HG03196 (cell line): ENCODE data around the gene RELB.
A peak's percentile ranks its signal among the peaks of the same experiment; 100 is the strongest.
"Not testable (repeated sequence)": the region's sequence is repeated elsewhere in the genome, so short reads cannot be mapped to it uniquely, and the experiment has no call there.

Experiments
- ATAC-seq: cut with Tn5 transposase; IDR thresholded peaks from one replicate; pipeline ENCODE4 v1.9.1; 2021; ENCODE audit not compliant: unreplicated experiment

Gene RELB, protein sequence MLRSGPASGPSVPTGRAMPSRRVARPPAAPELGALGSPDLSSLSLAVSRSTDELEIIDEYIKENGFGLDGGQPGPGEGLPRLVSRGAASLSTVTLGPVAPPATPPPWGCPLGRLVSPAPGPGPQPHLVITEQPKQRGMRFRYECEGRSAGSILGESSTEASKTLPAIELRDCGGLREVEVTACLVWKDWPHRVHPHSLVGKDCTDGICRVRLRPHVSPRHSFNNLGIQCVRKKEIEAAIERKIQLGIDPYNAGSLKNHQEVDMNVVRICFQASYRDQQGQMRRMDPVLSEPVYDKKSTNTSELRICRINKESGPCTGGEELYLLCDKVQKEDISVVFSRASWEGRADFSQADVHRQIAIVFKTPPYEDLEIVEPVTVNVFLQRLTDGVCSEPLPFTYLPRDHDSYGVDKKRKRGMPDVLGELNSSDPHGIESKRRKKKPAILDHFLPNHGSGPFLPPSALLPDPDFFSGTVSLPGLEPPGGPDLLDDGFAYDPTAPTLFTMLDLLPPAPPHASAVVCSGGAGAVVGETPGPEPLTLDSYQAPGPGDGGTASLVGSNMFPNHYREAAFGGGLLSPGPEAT

DNA sequence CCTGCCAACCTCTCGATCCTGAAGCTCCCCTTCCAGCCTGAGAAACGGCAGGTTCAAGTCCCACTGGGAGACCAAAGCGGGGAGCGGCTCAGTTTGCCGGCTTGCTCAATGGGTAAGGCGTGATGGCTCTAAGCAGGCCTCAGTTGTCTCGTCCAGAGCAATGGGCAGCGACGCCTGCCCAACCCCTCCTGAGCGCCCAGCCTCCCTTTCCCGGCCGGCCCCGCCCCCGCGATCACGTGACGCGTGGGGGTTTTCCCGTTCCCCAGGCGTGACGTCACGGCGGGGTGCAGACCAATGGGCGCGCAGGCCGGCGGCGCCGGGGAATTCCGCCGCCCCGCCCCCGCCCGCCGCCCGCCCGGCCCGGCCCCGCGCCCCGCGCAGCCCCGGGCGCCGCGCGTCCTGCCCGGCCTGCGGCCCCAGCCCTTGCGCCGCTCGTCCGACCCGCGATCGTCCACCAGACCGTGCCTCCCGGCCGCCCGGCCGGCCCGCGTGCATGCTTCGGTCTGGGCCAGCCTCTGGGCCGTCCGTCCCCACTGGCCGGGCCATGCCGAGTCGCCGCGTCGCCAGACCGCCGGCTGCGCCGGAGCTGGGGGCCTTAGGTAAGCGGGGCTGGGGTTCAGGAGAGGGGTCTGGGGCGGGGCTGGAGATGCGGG, at the start of gene RELB:
Gene RELB (plus strand): TSS at position 378 of the 653 bp plus-strand sequence. CDS start 116 bp downstream, at position 494.
- peak; percentile 55 for ATAC-seq

DNA sequence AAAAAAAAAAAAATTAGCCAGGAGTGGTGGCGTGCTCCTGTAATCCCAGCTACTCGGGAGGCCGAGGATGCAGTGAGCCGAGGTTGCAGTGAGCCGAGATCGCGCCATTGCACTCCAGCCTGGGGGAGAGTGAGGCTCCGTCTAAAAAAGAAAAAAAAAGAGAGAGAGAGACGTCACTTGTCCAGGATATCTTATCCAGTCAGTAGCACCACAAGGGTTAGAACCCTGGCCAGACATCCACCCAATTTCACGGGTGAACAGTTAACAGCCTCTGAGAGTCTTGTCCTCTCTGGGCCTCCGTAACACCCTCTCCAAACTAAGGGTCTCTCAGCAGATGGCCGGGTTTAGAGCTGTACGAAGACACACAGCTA, 47.0 kb upstream of the RELB start:
- ATAC-seq = no peak

DNA sequence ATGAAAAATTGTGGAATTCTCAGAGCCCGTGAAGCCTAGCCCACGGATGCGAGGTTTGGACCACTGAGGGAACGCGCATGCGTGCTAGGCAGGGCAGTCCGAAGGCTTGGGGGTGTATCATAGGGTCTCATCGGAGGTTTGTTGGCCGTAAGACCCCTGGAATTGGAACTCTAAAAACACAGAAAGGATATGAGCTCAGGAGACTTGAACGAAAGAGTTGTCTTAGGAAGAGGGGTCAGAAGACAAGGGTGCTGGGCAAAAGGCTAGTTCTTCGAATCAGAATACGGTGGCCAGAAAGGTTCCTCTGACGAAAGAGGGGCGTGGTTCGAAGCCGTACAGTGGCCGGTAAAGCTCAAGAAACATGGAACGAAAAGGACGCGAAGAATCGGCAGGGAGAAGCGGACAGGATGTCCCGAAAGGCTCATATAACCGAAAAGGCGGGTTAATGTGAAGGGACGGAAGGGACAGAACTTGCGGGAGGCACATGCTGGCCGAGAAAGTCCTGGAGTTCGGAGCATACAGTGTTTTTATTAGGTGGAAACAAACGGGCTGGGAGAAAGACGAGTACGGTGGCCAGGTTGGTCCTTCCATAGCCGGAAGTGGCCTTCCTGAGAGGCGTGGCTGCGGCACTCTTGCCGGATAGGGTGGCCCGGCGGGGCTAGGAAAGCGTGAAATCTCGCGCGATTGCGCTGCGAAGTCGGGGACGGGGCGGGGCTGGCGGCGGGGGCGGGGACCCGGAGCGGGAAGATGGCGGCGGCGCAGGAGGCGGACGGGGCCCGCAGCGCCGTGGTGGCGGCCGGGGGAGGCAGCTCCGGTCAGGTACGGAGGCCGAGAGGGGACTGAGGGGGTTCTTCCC, 46.4 kb upstream of the RELB start, which contains the start of gene CLPTM1:
Gene CLPTM1 (plus strand): TSS at position 732 of the 856 bp plus-strand sequence. CDS start 16 bp downstream, at position 748.
- ATAC-seq = peak; percentile 82

DNA sequence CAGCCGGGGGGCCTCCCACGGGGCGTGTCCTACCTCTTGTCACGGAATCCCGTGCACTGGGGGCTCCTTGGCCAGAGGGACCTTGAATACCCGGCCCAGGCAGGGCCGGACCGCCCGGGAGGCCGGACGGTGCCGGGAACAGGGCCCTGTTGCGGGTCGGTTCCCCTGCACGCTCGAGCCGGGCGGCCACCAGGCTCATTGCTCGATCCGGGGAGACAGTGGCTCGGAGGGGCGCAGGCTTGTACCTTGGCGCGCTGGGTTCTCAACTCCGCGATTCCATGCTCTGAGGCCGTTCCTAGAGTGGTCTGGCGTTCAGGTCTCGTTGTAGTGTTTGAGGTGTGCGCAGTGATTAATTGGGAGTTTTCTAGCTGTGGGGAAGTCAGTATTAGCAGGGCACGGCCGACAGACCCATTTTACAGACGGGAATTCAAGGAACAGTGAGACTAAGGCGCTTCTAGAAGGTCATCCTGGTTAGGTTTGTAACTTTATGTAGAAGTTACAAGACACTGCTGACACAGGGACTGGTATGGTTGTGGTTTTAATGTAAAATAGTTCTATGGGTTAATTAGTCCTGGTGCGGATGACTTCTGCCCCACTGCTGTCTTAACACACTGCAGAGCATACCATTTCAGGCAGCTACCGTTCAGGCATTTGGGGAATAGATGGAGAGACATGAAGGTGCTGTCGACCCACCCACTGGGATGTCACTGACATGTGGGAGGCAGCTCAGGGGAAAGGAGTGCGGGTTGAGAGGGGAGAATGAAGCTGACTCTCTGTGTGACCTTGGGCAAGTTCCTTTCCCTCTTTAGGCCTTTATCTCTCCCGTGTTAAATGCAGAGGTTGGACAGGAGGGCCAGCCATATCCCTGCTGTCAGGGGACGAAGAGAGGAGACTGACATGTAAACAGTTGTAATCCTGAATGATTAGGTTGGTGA, 45.5 kb upstream of the RELB start:
- ATAC-seq = peak; percentile 6

DNA sequence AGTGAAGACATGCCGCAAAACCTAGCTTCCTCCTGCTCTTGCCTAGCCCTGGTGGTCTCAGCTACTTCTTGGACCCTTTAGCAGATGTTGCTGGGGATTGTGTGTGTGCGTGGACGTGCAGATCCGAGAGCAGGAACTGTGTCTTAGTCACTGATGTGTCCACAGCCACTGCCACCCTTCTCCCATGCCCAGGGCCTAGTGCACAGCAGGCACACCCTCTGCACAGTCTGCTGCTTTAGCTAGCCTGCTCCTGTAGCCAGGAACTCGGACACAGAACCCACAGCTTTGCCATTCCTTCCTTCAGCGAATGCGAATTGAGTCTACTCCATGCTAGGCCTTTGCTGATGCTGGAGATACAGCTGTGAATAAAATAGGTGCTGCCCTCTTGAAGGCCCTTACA, 43.7 kb upstream of the RELB start:
- no peak for ATAC-seq

DNA sequence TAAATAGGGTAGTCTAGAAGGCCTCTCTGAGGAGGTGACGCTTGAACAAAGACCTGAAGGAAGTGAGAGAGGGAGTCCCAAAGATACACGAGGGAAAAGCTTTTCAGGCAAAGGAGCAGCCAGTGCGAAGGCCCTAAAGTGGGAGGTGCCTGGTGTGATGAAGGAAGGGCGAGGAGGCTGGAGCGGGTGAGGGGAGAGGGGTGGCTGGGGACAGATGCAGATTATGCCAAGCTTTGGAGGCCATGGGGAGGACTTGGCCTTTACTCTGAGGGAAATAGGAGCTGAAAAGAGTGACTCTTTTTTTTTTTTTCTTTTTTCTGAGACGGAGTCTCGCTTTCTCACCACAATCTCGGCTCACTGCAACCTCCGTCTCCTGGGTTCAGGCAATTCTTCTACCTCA, 43.2 kb upstream of the RELB start:
- no peak for ATAC-seq

DNA sequence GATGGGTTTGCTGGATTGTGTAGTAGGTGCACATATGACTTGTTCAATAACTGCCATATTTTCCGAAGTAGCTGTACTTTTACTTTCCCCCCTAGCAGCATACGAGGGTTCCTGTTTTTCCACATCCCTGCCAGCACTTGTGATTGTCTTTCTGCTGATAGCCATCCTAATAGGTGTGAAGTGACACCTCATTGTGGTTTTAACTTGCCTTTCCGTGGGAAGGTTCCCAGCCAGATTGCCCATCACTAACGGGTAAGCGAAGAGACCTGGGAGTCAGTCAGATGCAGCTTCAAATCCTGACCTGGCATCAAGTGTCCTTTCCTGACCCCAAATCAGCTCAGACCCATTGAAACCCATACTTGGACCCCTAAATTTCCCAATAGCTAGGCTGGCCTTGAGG, 41.6 kb upstream of the RELB start:
- ATAC-seq = no peak

DNA sequence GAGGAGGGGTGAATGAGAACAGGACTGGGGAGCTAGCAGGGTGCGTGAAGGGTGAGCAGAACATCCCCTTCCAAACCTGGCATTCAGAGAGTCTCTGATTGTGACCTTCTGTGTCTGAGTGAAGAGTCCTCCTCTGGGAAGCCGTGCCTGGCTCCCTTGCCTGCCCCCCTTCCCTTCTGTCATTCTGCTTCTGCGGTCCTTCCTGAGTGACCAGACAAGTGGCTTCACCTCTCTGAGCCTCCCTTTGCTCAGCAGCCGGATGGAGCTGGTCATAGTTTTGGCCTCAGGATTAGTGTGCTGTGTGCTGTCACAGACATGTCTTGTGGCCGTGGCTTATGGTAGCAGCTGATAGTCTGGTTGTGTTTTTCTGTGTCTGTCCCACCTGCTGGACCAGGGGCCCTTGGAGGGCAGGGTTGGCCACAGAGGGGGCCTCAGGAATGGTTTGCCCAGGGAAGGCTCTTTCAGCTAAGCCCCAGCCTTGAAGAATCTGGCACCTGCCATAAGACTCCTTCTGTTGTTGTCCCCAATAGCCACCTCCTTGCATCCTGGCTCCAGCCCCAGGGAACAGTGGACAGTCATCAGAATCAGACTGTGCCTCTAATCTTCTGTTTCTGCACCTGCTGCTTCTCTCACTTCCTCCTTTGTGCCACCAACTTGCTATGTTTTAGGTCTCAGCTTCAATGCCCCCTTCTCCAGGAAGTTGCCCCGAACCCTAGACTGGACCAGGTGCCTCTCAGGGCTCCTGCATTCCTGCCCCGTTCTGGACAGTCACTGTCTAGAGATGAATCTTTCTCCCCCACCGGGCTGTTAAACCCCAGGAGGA, 40.1 kb upstream of the RELB start:
- ATAC-seq = no peak

DNA sequence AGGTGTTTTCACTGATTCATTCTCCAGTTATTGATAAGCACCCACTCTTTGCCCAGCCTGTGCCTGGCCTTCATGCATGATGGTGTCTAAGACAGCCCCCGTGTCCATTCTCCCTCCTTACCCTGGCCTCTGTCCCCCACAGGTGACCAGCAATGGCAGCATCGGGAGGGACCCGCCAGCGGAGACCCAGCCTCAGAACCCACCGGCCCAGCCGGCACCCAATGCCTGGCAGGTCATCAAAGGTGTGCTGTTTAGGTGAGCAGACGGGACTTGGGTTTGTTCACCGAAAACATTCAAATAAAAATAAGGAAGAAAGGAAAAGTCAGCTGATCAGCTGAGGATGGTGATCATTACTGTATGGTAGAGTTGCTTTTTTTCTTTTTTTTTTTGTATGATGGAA, 39.4 kb upstream of the RELB start:
- ATAC-seq = no peak

DNA sequence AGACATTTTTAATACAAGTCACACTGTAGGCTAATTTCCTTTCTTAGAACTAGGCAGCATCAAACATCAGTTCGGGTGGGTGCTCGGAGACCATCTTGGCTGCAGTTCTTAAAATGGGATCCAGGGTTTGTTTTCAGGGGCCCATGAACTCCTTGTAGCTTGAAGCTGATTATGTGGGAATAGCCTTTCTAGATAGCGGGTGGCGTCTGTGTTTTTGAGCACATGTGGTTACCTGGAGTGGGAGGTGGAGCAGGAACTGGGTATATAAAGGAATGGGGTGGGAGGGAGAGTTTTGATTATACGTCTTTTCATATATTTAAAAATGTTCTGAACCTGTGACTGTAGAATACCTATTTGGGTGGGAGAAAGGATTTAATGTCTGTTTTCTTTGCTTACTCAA, 33.1 kb upstream of the RELB start:
- no peak for ATAC-seq

DNA sequence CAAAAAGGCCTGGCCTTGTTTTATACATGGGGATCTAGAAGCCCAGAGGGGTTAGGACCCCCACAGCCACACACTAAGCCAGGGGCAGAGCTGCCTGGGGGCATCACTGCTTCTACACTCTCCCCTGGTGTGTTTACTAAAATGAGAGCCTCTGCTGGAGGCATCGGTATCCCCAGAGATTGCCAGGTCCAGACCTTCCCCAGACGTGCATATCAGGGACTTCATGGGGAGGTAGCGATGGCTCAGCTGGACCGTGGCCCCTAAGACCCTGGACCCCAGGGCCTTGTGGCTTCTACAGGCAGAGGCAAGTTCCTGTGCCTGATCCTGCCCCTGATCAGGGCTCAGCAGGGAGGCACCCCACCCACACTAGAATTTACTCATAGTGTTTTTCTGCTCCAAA, 32.6 kb upstream of the RELB start:
- ATAC-seq = no peak

DNA sequence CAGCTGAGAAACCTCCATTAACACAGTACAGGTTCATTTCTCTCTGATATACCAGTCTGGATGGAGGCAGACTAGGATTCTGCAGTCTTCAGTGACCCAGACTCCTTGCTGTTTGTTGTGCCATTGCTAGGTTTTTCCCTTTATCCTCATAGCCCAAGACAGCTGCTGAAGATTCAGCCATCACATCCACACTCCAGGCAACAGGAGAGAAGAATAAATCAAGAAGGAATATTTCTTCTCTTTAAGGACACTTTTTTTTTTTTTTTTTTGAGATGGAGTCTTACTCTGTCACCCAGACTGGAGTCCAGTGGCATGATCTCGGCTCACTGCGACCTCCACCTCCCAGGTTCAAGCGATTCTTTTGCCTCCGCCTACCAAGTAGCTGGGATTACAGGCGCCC, 31.8 kb upstream of the RELB start:
- ATAC-seq = no peak

DNA sequence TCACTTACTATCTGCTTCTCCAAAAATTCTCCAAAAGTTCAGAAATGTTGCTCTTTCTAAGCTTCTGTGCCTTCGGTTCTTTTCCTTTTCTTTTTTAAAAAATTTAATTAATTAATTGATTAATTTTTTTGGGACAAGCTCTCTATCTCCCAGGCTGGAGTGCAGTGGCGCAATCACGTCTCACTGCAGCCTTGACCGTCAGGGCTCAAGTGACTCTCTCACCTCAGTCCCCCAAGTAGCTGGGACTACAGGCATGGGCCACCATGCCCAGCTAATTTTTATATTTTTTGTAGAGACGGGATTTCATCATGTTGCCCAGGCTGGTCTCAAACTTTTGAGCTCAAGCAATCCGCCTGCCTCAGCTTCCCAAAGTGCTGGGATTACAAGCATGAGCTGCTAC, 29.8 kb upstream of the RELB start:
- not testable (repeated sequence) for ATAC-seq

DNA sequence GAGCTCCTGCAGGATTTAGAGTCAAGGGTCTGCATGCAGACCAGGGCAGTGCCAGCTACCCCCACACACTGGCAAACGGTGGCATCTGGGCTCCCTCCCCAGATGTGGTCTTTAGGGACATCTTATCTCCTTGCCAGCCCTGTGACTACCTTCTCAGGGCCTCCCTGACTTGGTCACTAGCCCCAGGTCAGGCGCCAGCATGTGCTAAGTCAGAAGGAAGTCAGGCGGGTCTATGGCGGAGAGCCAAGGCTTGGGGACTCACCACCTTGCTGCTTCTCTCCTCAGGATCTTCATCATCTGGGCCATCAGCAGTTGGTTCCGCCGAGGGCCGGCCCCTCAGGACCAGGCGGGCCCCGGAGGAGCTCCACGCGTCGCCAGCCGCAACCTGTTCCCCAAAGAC, 28.5 kb upstream of the RELB start:
- ATAC-seq = no peak

DNA sequence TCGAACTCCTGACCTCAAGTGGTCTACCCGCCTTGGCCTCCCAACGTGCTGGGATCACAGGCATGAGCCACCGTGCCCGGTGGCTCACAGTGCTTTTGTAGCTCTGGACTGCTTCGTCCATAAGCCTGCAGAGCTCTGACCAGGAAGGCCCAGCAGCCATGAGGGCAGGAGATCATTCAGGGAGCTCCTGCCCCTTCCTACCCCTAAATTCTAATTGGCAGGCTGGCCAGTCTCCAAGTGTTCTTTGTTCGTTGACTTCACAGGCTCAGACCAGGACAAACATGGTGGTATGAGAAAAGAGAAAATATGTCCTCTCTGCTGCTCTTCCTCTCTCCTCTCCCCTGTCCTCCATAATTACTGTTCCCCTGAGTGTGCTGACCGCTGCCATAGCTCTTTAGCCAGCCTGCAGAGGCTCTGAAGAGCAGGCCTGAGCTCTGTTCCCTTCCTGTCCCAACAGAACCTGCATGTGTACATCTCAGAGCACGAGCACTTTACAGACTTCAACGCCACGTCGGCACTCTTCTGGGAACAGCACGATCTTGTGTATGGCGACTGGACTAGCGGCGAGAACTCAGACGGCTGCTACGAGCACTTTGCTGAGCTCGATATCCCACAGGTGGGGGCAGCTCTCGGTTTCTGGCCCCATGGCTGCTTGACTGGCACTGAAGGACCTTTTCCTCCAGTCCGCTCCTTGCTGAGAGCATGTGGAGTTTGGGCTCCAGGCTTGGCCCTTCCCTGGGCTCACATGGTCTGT, 27.1 kb upstream of the RELB start:
- no peak for ATAC-seq

DNA sequence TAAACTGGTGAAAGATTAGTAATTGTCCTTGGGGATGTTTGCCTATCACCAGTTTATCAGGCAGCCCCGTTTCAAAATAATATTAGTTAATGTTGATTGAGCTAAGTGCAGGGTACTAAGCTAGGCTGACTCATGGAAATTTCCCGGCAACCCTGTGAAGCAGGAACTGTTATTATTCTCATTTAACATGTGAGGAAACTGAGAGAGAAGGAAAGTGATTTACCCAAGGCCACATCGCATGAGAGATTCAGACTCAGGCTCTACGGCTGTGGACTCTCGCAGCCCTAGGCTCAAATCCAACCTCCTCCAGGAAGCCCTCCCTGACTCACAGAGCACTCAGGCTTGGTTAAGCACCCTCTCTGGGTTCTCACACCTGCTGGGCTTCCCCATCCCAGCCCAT, 26.4 kb upstream of the RELB start:
- ATAC-seq = no peak

DNA sequence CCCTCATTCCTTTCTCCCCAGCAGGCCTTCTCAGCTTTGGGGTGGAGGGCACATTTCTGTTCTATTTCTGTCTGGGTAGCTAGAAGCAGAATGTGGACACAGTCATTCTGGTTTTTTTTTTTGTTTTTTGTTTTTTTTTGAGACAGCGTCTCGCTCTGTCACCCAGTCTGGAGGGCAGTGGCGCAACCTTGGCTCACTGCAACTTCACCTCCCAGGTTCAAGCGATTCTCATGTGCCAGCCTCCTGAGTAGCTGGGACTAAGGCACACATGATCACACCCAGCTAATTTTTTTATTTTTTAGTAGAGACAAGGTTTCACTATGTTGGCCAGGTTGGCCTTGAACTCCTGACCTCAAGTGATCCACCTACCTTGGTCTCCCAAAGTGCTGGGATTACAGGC, 25.8 kb upstream of the RELB start:
- no peak for ATAC-seq

DNA sequence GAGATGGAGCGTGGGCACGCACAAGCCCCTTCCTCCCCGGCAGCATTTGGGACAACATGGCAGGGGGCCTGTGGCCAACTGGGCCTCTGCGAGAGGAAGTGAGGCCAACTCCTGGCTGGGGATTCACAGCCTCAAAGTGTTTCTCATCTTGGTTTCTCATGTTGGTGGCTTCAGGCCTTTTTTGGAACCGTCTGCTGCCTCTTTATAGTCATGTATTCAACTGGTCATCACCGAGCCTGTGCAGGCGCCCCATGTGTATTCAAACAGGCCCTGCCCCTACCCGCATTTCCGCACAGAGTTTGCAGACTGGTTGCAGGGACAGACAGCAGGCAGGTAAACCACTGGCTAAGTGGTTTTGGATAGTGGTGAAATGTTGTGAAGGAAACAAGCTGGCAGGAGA, 17.3 kb upstream of the RELB start:
- no peak for ATAC-seq

DNA sequence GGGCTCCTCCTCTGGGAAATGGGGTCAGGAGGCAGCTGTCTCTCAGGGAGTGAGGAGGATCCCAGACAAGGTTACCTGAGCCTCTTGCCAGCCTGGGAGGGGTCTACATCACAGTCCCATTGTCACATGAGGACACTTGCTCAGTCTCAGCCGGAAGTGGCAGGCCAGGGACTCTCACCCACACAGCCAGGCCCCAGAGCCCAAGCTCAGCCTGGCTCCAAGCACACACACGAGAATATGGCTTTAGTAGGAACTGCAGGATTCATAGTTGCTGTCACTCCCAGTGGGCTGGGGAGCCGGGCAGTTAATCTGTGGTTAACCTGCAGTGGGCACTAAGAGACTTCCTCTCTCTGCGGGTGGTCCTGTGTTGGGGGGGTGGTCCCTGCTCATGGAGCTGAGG, 15.8 kb upstream of the RELB start:
- no peak for ATAC-seq
